H1 (cell line): ENCODE measurements around the gene FRMD4B. TPM values are rescaled to one million over a fixed set of nuclear protein-coding genes. Genes with fewer than 3 reads are reported as not detected.

Source experiments
- CTCF ChIA-PET: fragments of 300-600 bp; sonication (Branson Sonifier 250); formaldehyde crosslinking; loops from one replicate; lab custom pipeline; 2021; ENCODE audit not compliant: partially characterized antibody; lab: Charles Lee
- POLR2A ChIA-PET: fragments of 300-600 bp; sonication (Branson Sonifier 250); formaldehyde crosslinking; loops from one replicate; lab custom pipeline; 2021; ENCODE audit warnings: inconsistent platforms; ENCODE audit not compliant: partially characterized antibody; lab: Charles Lee
- DNase-seq, 2 experiments: peaks; one replicate each; pipeline versions ENCODE4 v3.0.0 to v3.0.0-alpha.2; 2010 to 2022; ENCODE audit warnings: low spot score in 2 of 2, low read depth in 1 of 2, mixed read lengths in 1 of 2
- FAIRE-seq: peaks from 2 replicates; lab custom pipeline; 2011; peaks lifted over from hg19 to GRCh38; lab: Jason Lieb, UNC
- H2AFZ ChIP-seq: 2 replicates; pipeline ENCODE4 v1.8.1; 2012; ENCODE audit warnings: low read length, inconsistent platforms
- H2AK5ac ChIP-seq: 2 replicates; pipeline ENCODE4 v1.6.1; 2013; ENCODE audit warnings: low read depth, low read length
- H2BK120ac ChIP-seq: replicated peaks from 2 replicates; pipeline ENCODE3; 2013; ENCODE audit warnings: low read depth, low read length, inconsistent platforms
- H2BK12ac ChIP-seq: 2 replicates; pipeline ENCODE4 v1.6.1; 2013; ENCODE audit warnings: low read depth, low read length
- H2BK15ac ChIP-seq: 2 replicates; pipeline ENCODE4 v1.6.1; 2013; ENCODE audit warnings: low read length
- H2BK20ac ChIP-seq: 2 replicates; pipeline ENCODE4 v1.6.1; 2013; ENCODE audit warnings: low read length
- H2BK5ac ChIP-seq: 2 replicates; pipeline ENCODE4 v1.6.1; 2013; ENCODE audit warnings: low read depth, low read length
- H3K14ac ChIP-seq: 2 replicates; pipeline ENCODE4 v1.6.1; 2013; ENCODE audit warnings: inconsistent platforms; ENCODE audit not compliant: insufficient read length
- H3K18ac ChIP-seq: 2 replicates; pipeline ENCODE4 v1.6.1; 2013; ENCODE audit warnings: low read length; ENCODE audit errors: extremely low read depth
- H3K23ac ChIP-seq: 2 replicates; pipeline ENCODE4 v1.6.1; 2013; ENCODE audit warnings: inconsistent platforms; ENCODE audit not compliant: insufficient read length
- H3K23me2 ChIP-seq: 2 replicates; pipeline ENCODE4 v1.6.1; 2013; ENCODE audit warnings: low read depth, low read length
- H3K27ac ChIP-seq: 2 replicates; pipeline ENCODE4 v1.6.1; 2011; ENCODE audit warnings: low read depth, low read length, inconsistent platforms
- H3K27me3 ChIP-seq, 4 experiments: replicated peaks in 1 of 4; 1 replicate in 1 of 4; 2 replicates in 3 of 4; pipeline versions ENCODE4 v1.6.1 to v1.8.1; 2011 to 2013; ENCODE audit warnings: low read length in 3 of 4, mild to moderate bottlenecking in 3 of 4, inconsistent platforms in 2 of 4, mixed read lengths in 2 of 4, moderate library complexity in 1 of 4; ENCODE audit not compliant: control insufficient read depth in 3 of 4, insufficient read depth in 3 of 4; ENCODE audit errors: extremely low read depth in 1 of 4
- H3K36me3 ChIP-seq, 4 experiments: 2 replicates each; pipeline versions ENCODE4 v1.6.1 to v1.8.1; 2011 to 2013; ENCODE audit warnings: mild to moderate bottlenecking in 4 of 4, low read length in 3 of 4, moderate library complexity in 2 of 4, control low read depth in 1 of 4, inconsistent platforms in 1 of 4; ENCODE audit not compliant: insufficient read depth in 4 of 4, control insufficient read depth in 2 of 4
- H3K4ac ChIP-seq: replicated peaks from 2 replicates; pipeline ENCODE3; 2013; ENCODE audit warnings: low read length, low read depth, mixed read lengths, inconsistent platforms; ENCODE audit not compliant: insufficient read length
- H3K4me1 ChIP-seq, 4 experiments: replicated peaks in 1 of 4; 1 replicate in 1 of 4; 2 replicates in 3 of 4; pipeline versions ENCODE4 v1.6.1 to v1.8.1; 2011 to 2013; ENCODE audit warnings: low read length in 3 of 4, inconsistent platforms in 2 of 4, mixed read lengths in 1 of 4; ENCODE audit not compliant: insufficient read depth in 4 of 4, control insufficient read depth in 3 of 4
- H3K4me2 ChIP-seq, 2 experiments: 2 replicates each; pipeline versions ENCODE4 v1.6.1 to v1.8.1; 2011 to 2013; ENCODE audit warnings: low read depth in 2 of 2, low read length in 2 of 2, control low read depth in 1 of 2, inconsistent platforms in 1 of 2, mild to moderate bottlenecking in 1 of 2; ENCODE audit not compliant: insufficient read depth in 1 of 2
- H3K4me3 ChIP-seq, 4 experiments: fragments of 200-600, 300-600 bp in 1 of 4; sonication (generic), shearing (Covaris generic), sonication (Bioruptor Twin) in 1 of 4; 2 replicates each; pipeline versions ENCODE4 v1.5.1 to v1.8.1; 2011 to 2016; ENCODE audit warnings: low read length in 4 of 4, low read depth in 3 of 4, control low read depth in 2 of 4, inconsistent platforms in 2 of 4, mild to moderate bottlenecking in 2 of 4, mixed read lengths in 1 of 4, moderate library complexity in 1 of 4; ENCODE audit not compliant: insufficient read depth in 2 of 4; ENCODE audit errors: extremely low read depth in 1 of 4
- H3K56ac ChIP-seq: replicated peaks from 2 replicates; pipeline ENCODE3; 2013; ENCODE audit warnings: low read depth, mild to moderate bottlenecking, mixed read lengths, low read length, inconsistent platforms; ENCODE audit not compliant: insufficient read length
- H3K79me1 ChIP-seq: 2 replicates; pipeline ENCODE4 v1.6.1; 2013; ENCODE audit warnings: low read depth, low read length, control low read depth
- H3K79me2 ChIP-seq, 2 experiments: 2 replicates each; pipeline versions ENCODE4 v1.6.1 to v1.8.1; 2012 to 2013; ENCODE audit warnings: low read length in 2 of 2, mild to moderate bottlenecking in 2 of 2, inconsistent platforms in 1 of 2; ENCODE audit not compliant: insufficient read depth in 2 of 2, control insufficient read depth in 1 of 2
- H3K9ac ChIP-seq, 4 experiments: replicated peaks in 1 of 4; 1 replicate in 1 of 4; 2 replicates in 3 of 4; pipeline versions ENCODE4 v1.6.1 to v1.8.1; 2011 to 2013; ENCODE audit warnings: low read depth in 3 of 4, low read length in 3 of 4, control low read depth in 2 of 4, mild to moderate bottlenecking in 2 of 4, moderate library complexity in 2 of 4, inconsistent platforms in 1 of 4; ENCODE audit errors: extremely low read depth in 1 of 4
- H3K9me3 ChIP-seq, 2 experiments: 2 replicates each; pipeline versions ENCODE4 v1.6.1 to v1.8.1; 2012 to 2013; ENCODE audit warnings: mild to moderate bottlenecking in 2 of 2, moderate library complexity in 2 of 2, control low read depth in 1 of 2, inconsistent platforms in 1 of 2, low read depth in 1 of 2, low read length in 1 of 2, mixed read lengths in 1 of 2; ENCODE audit not compliant: insufficient read depth in 2 of 2
- H4K20me1 ChIP-seq, 2 experiments: replicated peaks in 1 of 2; 2 replicates each; pipeline versions ENCODE3 to v1.8.1; 2011 to 2013; ENCODE audit warnings: inconsistent platforms in 2 of 2, low read length in 2 of 2, mild to moderate bottlenecking in 1 of 2; ENCODE audit not compliant: insufficient read depth in 2 of 2, control insufficient read depth in 1 of 2
- H4K5ac ChIP-seq: 2 replicates; pipeline ENCODE4 v1.6.1; 2013; ENCODE audit warnings: low read length, low read depth, mixed read lengths, inconsistent platforms; ENCODE audit not compliant: insufficient read length
- H4K8ac ChIP-seq: 2 replicates; pipeline ENCODE4 v1.8.0; 2013; ENCODE audit warnings: mild to moderate bottlenecking, moderate library complexity, low read length, inconsistent platforms; ENCODE audit not compliant: insufficient read depth; ENCODE audit errors: extremely low read depth
- H4K91ac ChIP-seq: replicated peaks from 2 replicates; pipeline ENCODE3; 2013; ENCODE audit warnings: low read length, mixed read lengths, inconsistent platforms; ENCODE audit not compliant: insufficient read length
- CHD2 ChIP-seq: IDR thresholded peaks from 2 replicates; pipeline ENCODE4 v1.6.1; 2012; ENCODE audit warnings: low read length, improper control_type of control experiment
- EP300 ChIP-seq, 2 experiments: IDR thresholded peaks; 1 replicate in 1 of 2; 2 replicates in 1 of 2; pipeline ENCODE4 v1.6.1; 2011 to 2012; ENCODE audit warnings: low read depth in 2 of 2, low read length in 2 of 2, mild to moderate bottlenecking in 2 of 2, borderline replicate concordance in 1 of 2, inconsistent platforms in 1 of 2, moderate library complexity in 1 of 2
- GTF2F1 ChIP-seq: IDR thresholded peaks from 2 replicates; pipeline ENCODE4 v1.6.1; 2012; ENCODE audit warnings: low read depth, low read length, improper control_type of control experiment, borderline replicate concordance
- KDM1A ChIP-seq: fragments of 200-600, 300-600 bp; sonication (generic); IDR thresholded peaks from 2 replicates; pipeline ENCODE4 v1.7.1; 2016; ENCODE audit warnings: mild to moderate bottlenecking, low read length, borderline replicate concordance
- NANOG ChIP-seq: IDR thresholded peaks from 2 replicates; pipeline ENCODE4 v1.6.1; 2011; ENCODE audit warnings: low read length, low read depth, mild to moderate bottlenecking, inconsistent platforms; ENCODE audit not compliant: insufficient read depth, poor library complexity, severe bottlenecking
- SIRT6 ChIP-seq: IDR thresholded peaks from one replicate; pipeline ENCODE4 v1.7.1; 2012; ENCODE audit warnings: low read length, inconsistent platforms
- SIX5 ChIP-seq: IDR thresholded peaks from 2 replicates; pipeline ENCODE4 v1.6.1; 2011; ENCODE audit warnings: mild to moderate bottlenecking, low read depth, low read length
- SRF ChIP-seq: IDR thresholded peaks from 2 replicates; pipeline ENCODE4 v1.6.1; 2011; ENCODE audit warnings: mild to moderate bottlenecking, low read depth, low read length, moderate library complexity
- TAF1 ChIP-seq: IDR thresholded peaks from 2 replicates; pipeline ENCODE4 v1.6.1; 2011; ENCODE audit warnings: mild to moderate bottlenecking, low read depth, low read length
- TCF12 ChIP-seq: IDR thresholded peaks from 2 replicates; pipeline ENCODE4 v1.6.1; 2011; ENCODE audit warnings: low read depth, mild to moderate bottlenecking, low read length
- WGBS, 2 experiments: shearing (Covaris generic) in 1 of 2; methylation state at CpG; one replicate each; pipeline versions ENCODE4 v1.1.6 to v1.1.7; 2013 to 2015; ENCODE audit warnings: low lambda C conversion rate in 2 of 2, mixed read lengths in 2 of 2, inconsistent platforms in 1 of 2, low coverage in 1 of 2, missing lambda C conversion rate in 1 of 2; ENCODE audit not compliant: insufficient replicate concordance in 2 of 2, insufficient coverage in 1 of 2, insufficient read length in 1 of 2; ENCODE audit errors: extremely low coverage in 1 of 2, missing lambda C conversion rate in 1 of 2; 5-methylcytosine and 5-hydroxymethylcytosine counted together
- polyA plus RNA-seq, 7 experiments: library from polyadenylated mRNA; depleted of rRNA in 3 of 7; stranded (reverse) in 5 of 7; unstranded in 2 of 7; fragments of >200 nt in 5 of 7; fragments of 200-250 nt in 2 of 7; gene quantifications; 1 replicate in 5 of 7; 2 replicates in 1 of 7; 4 replicates in 1 of 7; pipeline versions ENCODE4 v1.2.1 to v1.2.3, GENCODE V29; 2011 to 2013; ENCODE audit warnings: missing spikeins in 2 of 7, mixed read lengths in 2 of 7
- total RNA-seq: library from RNA; stranded (reverse); fragmentation: NEBNext Ultra II Directional; extraction: Animal tissue kit (Norgen Biotek cat#: 25700); gene quantifications from 2 replicates; pipeline ENCODE4 v1.2.1, GENCODE V29; 2021
- TF ChIP-seq, protein P1 (sequence below): IDR thresholded peaks from 2 replicates; pipeline ENCODE4 v1.6.1; 2011; ENCODE audit warnings: low read depth, mild to moderate bottlenecking, low read length; ENCODE audit not compliant: insufficient read depth
- TF ChIP-seq, protein P2 (sequence below): IDR thresholded peaks from 2 replicates; pipeline ENCODE4 v1.6.1; 2012; ENCODE audit warnings: inconsistent platforms
- TF ChIP-seq, protein P3 (sequence below): IDR thresholded peaks from 2 replicates; pipeline ENCODE4 v1.6.1; 2012; ENCODE audit warnings: inconsistent platforms

The FRMD4B gene
- total and polyA plus RNA-seq, 2 of the 8 experiments (the other 6 are each of a cell fraction or from before 2014, with no cell fraction given) = 2.7 to 7.2 TPM

GRCh38 chr3:69271098-69271497, 114.8 kb downstream of the FRMD4B start:
- ChIA-PET CTCF (interaction anchor here (0.9 kb wide), 1 partner anchor 35 kb away, joined by 3 read pairs; no protein-coding TSS in a partner anchor), POLR2A (no interaction called here)
- H3K4me3 ChIP-seq = no peak overlapping the region
- no peak overlapping the region for H2BK12ac ChIP-seq
- no peak overlapping the region for H3K56ac ChIP-seq
- no peak overlapping the region for H4K91ac ChIP-seq
- no peaks in the 10 kb centered on the region for H3K79me1 ChIP-seq
- no peak overlapping the region for H3K9ac ChIP-seq
- H3K23me2 ChIP-seq = no peaks in the 10 kb centered on the region
- no peak for FAIRE-seq
- no peak overlapping the region for H2AFZ ChIP-seq
- H2BK5ac ChIP-seq = no peak overlapping the region
- H3K27ac ChIP-seq = no peak overlapping the region
- DNase-seq = no peak
- 96% methylated on average over 3 of the region's 3 CpGs; no CpG with 5 or more reads in 1 of the 2 experiments for WGBS, 2 experiments
- no peak overlapping the region for H4K8ac ChIP-seq
- no peak overlapping the region for H3K23ac ChIP-seq
- H2BK15ac ChIP-seq = no peak overlapping the region
- H2BK20ac ChIP-seq = no peak overlapping the region
- H3K4ac ChIP-seq = no peak overlapping the region
- no peak overlapping the region for H3K4me2 ChIP-seq
- H3K36me3 ChIP-seq = no peaks in the 10 kb centered on the region
- no peaks in the 10 kb centered on the region for H3K27me3 ChIP-seq
- no peak overlapping the region for H2BK120ac ChIP-seq
- H3K9me3 ChIP-seq = no peaks in the 10 kb centered on the region
- no peaks in the 10 kb centered on the region for H3K79me2 ChIP-seq
- H3K4me1 ChIP-seq = no peaks in the 10 kb centered on the region
- H4K5ac ChIP-seq = no peak overlapping the region
- no peak overlapping the region for H3K18ac ChIP-seq
- H3K14ac ChIP-seq = no peak overlapping the region
- no peak overlapping the region for H2AK5ac ChIP-seq
- no peaks in the 10 kb centered on the region for H4K20me1 ChIP-seq
- TF ChIP-seq KDM1A = no peak
- TF ChIP-seq SRF = no peak
- TF ChIP-seq, protein P1, sequence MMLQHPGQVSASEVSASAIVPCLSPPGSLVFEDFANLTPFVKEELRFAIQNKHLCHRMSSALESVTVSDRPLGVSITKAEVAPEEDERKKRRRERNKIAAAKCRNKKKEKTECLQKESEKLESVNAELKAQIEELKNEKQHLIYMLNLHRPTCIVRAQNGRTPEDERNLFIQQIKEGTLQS = no peak
- TF ChIP-seq GTF2F1 = no peak
- TF ChIP-seq, protein P2, sequence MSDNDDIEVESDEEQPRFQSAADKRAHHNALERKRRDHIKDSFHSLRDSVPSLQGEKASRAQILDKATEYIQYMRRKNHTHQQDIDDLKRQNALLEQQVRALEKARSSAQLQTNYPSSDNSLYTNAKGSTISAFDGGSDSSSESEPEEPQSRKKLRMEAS = no peak
- TF ChIP-seq TCF12 = no peak
- TF ChIP-seq SIRT6 = no peak
- TF ChIP-seq EP300 (IDR thresholded peaks at IDR 0.05; ENCODE audit: borderline replicate concordance in 1 of 2, low read depth in 2 of 2, low read length in 2 of 2) = no peak
- no peak for TF ChIP-seq SIX5
- no peak for TF ChIP-seq CHD2
- no peak for TF ChIP-seq NANOG
- TF ChIP-seq TAF1 = no peak
- TF ChIP-seq, protein P3, sequence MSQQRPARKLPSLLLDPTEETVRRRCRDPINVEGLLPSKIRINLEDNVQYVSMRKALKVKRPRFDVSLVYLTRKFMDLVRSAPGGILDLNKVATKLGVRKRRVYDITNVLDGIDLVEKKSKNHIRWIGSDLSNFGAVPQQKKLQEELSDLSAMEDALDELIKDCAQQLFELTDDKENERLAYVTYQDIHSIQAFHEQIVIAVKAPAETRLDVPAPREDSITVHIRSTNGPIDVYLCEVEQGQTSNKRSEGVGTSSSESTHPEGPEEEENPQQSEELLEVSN = no peak
